Stimulated activated CD8-positive, alpha-beta memory T cell treated with anti-CD3 and anti-CD28 coated beads, Interleukin-7, amount 100 ng/mL, for 1 hour (primary cell): ENCODE data around the gene CTIF.
"Not testable (repeated sequence)": the region's sequence is repeated elsewhere in the genome, so short reads cannot be mapped to it uniquely, and the experiment has no call there.

Experiments used
- DNase-seq, 2 donors: peaks; one replicate each; pipeline ENCODE4 v3.0.0-alpha.2; 2020; ENCODE audit warnings: low read depth in 2 of 2

Gene CTIF

GRCh38 chr18:48866028-48866733 is 327.4 kb downstream of the CTIF start:
- DNase-seq, result no peak

- no peak for DNase-seq
These were observed 328.0 kb downstream of the CTIF start for GRCh38 chr18:48866856-48867255.

GRCh38 chr18:48867978-48868377 is 329.1 kb downstream of the CTIF start:
- DNase-seq, result no peak

GRCh38 chr18:48868468-48869466 is 329.9 kb downstream of the CTIF start:
- DNase-seq, result peak in 1 of 2 donors; percentile 18

- no peak for DNase-seq
These were observed 330.8 kb downstream of the CTIF start for GRCh38 chr18:48869591-48869990.

GRCh38 chr18:48870926-48871325 is 332.1 kb downstream of the CTIF start:
- DNase-seq, result not testable (repeated sequence)

GRCh38 chr18:48871391-48872166 is 332.7 kb downstream of the CTIF start:
- DNase-seq, result no peak

- DNase-seq, result no peak
These were observed 333.7 kb downstream of the CTIF start for GRCh38 chr18:48872234-48873145.

GRCh38 chr18:48874233-48874632 is 335.4 kb downstream of the CTIF start:
- no peak for DNase-seq

- no peak for DNase-seq
These were observed 335.9 kb downstream of the CTIF start for GRCh38 chr18:48874701-48875162.

- no peak for DNase-seq
These were observed 336.6 kb downstream of the CTIF start for GRCh38 chr18:48875314-48875941.

GRCh38 chr18:48875942-48876511 is 337.2 kb downstream of the CTIF start:
- no peak for DNase-seq

- no peak for DNase-seq
These were observed 337.8 kb downstream of the CTIF start for GRCh38 chr18:48876590-48876989.

- DNase-seq, result no peak
These were observed 339.1 kb downstream of the CTIF start for GRCh38 chr18:48877941-48878340.

GRCh38 chr18:48878471-48878870 is 339.6 kb downstream of the CTIF start:
- no peak for DNase-seq

GRCh38 chr18:48879008-48879431 is 340.2 kb downstream of the CTIF start:
- no peak for DNase-seq

GRCh38 chr18:48880931-48881330 is 342.1 kb downstream of the CTIF start:
- no peak for DNase-seq

GRCh38 chr18:48882379-48882778 is 343.5 kb downstream of the CTIF start:
- DNase-seq, result no peak

GRCh38 chr18:48884306-48884705 is 345.5 kb downstream of the CTIF start:
- DNase-seq, result no peak

- no peak for DNase-seq
These were observed 345.9 kb downstream of the CTIF start for GRCh38 chr18:48884771-48885170.
